Right lobe of liver (tissue), 6 donors: Measurements from ENCODE around the gene MBD6. TPM values are rescaled to one million over a fixed set of nuclear protein-coding genes. Genes with fewer than 3 reads are reported as not detected.

Experiments
- ATAC-seq, 4 donors: fragments of 200-7000 bp; cut with Tn5 transposase; one replicate each; pipeline ENCODE4 v1.9.1; 2020; ENCODE audit warnings: mild to moderate bottlenecking in 4 of 4, moderate library complexity in 4 of 4
- DNase-seq, 3 donors: peaks; one replicate each; pipeline ENCODE4 v3.0.0-alpha.2; 2020
- H3K27ac ChIP-seq, 3 donors: fragments of 200-600 bp; one replicate each; pipeline ENCODE4 v1.8.0; 2022
- H3K27me3 ChIP-seq, 2 donors: fragments of 200-600 bp; one replicate each; pipeline ENCODE4 v1.8.0; 2022
- H3K36me3 ChIP-seq, 4 donors: fragments of 200-600 bp; sonication (generic) in 1 of 4; one replicate each; pipeline versions ENCODE4 v1.5.1 to v1.8.0; 2017 to 2022; ENCODE audit warnings: control low read depth in 1 of 4
- H3K4me1 ChIP-seq, 4 donors: fragments of 200-600 bp; sonication (generic) in 1 of 4; one replicate each; pipeline versions ENCODE4 v1.5.1 to v1.8.0; 2017 to 2022; ENCODE audit warnings: control low read depth in 1 of 4
- H3K4me3 ChIP-seq, 3 donors: fragments of 200-600 bp; one replicate each; pipeline ENCODE4 v1.8.0; 2022
- H3K9me3 ChIP-seq, 4 donors: fragments of 200-600 bp; sonication (generic) in 1 of 4; one replicate each; pipeline versions ENCODE4 v1.5.1 to v1.8.0; 2017 to 2022; ENCODE audit warnings: control low read depth in 1 of 4
- POLR2A ChIP-seq: fragments of 450-650 bp; IDR thresholded peaks from one replicate; pipeline ENCODE4 v1.6.1; 2017; ENCODE audit warnings: antibody characterized with exemption, mild to moderate bottlenecking
- WGBS: methylation state at CpG from one replicate; pipeline ENCODE4 v1.1.6; 2018; ENCODE audit warnings: low coverage, low lambda C conversion rate; ENCODE audit not compliant: insufficient coverage; ENCODE audit errors: missing lambda C conversion rate; 5-methylcytosine and 5-hydroxymethylcytosine counted together
- intact Hi-C, 2 donors: fragments of 100-400 bp; cut with DNase I; formaldehyde crosslinking; loops; one replicate each; pipeline versions ENCODE4 v1.11.2 to v1.14.1; 2022
- long read RNA-seq: library from polyadenylated mRNA; unstranded; transcript quantifications from one replicate; pipeline ENCODE4 v2.0.0, GENCODE V29; 2019
- total RNA-seq, 6 experiments: library from RNA; depleted of rRNA in 2 of 6; stranded (reverse); fragments of >200 nt in 2 of 6; fragmentation: NEBNext Ultra II Directional in 3 of 6; extraction: Animal tissue kit (Norgen Biotek cat#: 25700) in 3 of 6; gene quantifications; one replicate each; pipeline versions ENCODE4 v1.1.0 to v1.2.4, GENCODE V29; 2016 to 2023
- TF ChIP-seq, protein P1 (sequence below), 4 donors: fragments of 200-600 bp in 3 of 4; fragments of 450-650 bp in 1 of 4; IDR thresholded peaks; one replicate each; pipeline versions ENCODE4 v1.5.1 to v1.8.0; 2016 to 2022; ENCODE audit warnings: antibody characterized with exemption in 4 of 4, mild to moderate bottlenecking in 2 of 4
- donor health status: DM: no; HTN: yes; CAD: no.
- donor health status: DM: no; HTN: no; CAD: no.
- donor health status: DM: no; HTN: no; CAD: no.
- donor health status: DM: no; HTN: yes; CAD: no.
- donor health status: DM: no; HTN: yes; CAD: no.

Gene MBD6, protein sequence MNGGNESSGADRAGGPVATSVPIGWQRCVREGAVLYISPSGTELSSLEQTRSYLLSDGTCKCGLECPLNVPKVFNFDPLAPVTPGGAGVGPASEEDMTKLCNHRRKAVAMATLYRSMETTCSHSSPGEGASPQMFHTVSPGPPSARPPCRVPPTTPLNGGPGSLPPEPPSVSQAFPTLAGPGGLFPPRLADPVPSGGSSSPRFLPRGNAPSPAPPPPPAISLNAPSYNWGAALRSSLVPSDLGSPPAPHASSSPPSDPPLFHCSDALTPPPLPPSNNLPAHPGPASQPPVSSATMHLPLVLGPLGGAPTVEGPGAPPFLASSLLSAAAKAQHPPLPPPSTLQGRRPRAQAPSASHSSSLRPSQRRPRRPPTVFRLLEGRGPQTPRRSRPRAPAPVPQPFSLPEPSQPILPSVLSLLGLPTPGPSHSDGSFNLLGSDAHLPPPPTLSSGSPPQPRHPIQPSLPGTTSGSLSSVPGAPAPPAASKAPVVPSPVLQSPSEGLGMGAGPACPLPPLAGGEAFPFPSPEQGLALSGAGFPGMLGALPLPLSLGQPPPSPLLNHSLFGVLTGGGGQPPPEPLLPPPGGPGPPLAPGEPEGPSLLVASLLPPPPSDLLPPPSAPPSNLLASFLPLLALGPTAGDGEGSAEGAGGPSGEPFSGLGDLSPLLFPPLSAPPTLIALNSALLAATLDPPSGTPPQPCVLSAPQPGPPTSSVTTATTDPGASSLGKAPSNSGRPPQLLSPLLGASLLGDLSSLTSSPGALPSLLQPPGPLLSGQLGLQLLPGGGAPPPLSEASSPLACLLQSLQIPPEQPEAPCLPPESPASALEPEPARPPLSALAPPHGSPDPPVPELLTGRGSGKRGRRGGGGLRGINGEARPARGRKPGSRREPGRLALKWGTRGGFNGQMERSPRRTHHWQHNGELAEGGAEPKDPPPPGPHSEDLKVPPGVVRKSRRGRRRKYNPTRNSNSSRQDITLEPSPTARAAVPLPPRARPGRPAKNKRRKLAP
- total RNA-seq: 10 to 100 TPM in 5 of 6 experiments, 1 to 10 TPM in 1; 7.4 to 61.1 (median 39.3) TPM
- long read RNA-seq, partial matches to known transcripts: 0 of 2 reads
- long read RNA-seq, other reads (novel, unspliced or antisense): 2 of 2 reads

DNA sequence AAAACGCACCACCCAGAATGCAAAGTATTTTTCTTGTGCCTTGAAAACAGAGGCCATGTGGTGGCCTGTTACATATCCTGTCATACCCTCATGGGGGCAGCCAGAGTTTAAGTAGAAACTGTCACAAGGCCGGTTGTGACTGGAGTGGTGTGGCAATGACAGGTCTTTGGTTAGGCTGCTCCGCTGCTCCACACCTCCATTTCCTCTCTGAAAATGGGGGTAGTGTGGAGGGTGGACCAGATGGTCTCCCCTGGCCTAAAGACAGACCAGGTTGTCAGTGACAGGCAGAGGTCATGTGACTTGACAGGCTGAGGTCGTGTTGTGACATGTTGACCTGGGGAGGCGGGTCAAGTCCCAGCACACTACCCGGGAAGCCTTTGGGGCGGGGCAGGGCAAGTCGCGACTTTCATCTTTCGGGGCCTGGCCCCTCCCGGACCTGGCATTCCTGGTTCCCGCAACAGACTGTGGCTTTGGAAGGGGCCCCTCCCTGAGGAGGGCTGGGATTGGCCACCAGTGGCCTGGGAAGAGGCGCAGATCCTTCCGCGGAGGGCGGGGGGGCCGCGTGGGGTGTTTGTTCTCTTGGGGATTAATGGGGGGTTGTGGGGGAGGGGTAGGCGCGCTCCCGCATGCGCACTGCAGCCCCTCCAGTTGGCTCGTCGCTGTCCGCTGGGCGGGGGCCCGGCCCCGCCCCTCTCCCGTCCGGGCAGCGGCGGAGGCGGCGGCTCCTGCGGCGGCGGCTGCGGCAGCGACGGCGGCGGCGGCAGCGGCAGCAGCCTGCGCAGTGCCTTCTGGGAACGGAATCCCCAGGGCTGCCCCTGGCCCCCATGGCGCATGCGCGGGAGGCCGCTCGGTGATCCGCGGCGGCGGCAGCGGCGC, at the start of gene MBD6:
TSS of gene MBD6 (plus strand) at position 814 of the 876 bp plus-strand sequence. CDS start 1,480 bp downstream, outside the sequence.
- Histone ChIP-seq H3K4me3 (peak within 1 kb of the TSS; percentile 76 to 83 (median 80)), H3K36me3 (peaks cover 1 to 36% (median 10%) of the 10 kb centered on the region in 4 donors), H3K9me3 (no peaks in the 10 kb centered on the region), H3K27me3 (no peaks in the 10 kb centered on the region), H3K27ac (peak within 1 kb of the TSS; percentile 97 to 98 (median 97)), H3K4me1 (peaks cover 0 to 48% (median 19%) of the 10 kb centered on the region in 4 donors)
- TF ChIP-seq, protein P1, sequence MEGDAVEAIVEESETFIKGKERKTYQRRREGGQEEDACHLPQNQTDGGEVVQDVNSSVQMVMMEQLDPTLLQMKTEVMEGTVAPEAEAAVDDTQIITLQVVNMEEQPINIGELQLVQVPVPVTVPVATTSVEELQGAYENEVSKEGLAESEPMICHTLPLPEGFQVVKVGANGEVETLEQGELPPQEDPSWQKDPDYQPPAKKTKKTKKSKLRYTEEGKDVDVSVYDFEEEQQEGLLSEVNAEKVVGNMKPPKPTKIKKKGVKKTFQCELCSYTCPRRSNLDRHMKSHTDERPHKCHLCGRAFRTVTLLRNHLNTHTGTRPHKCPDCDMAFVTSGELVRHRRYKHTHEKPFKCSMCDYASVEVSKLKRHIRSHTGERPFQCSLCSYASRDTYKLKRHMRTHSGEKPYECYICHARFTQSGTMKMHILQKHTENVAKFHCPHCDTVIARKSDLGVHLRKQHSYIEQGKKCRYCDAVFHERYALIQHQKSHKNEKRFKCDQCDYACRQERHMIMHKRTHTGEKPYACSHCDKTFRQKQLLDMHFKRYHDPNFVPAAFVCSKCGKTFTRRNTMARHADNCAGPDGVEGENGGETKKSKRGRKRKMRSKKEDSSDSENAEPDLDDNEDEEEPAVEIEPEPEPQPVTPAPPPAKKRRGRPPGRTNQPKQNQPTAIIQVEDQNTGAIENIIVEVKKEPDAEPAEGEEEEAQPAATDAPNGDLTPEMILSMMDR (IDR thresholded peaks at IDR 0.05): no peak
- peak; percentile 49 for TF ChIP-seq POLR2A
- ATAC-seq (peak; percentile 36 to 69 (median 50)), DNase-seq (peak; percentile 95 to 96 (median 95))
- WGBS: 0% methylated on average over 9 of the region's 57 CpGs
- intact Hi-C loops: no loop called here

DNA sequence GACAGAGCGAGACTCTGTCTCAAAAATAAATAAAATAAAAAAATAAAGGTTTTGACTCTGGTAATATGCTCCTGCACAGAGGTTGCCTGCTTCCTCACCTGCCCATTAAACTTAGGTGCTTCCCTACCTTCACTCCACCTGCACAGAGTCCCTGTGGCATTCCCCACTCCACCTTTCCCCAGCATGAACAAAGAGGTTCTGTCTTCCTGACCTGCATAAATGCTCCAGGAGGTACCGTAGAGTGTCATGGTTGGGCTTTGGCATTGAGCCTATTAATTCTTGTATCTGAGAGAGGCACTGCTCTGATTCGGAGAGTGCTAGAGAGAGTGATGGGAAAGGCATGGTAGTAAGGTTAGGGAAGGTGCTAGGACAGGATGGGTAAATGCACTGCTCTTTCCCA, 49.2 kb upstream of the MBD6 start:
- Histone ChIP-seq H3K9me3 (no peaks in the 10 kb centered on the region), H3K27me3 (peaks cover 0 to 14% of the 10 kb centered on the region in 2 donors), H3K4me1 (peaks cover 0 to 13% (median 5%) of the 10 kb centered on the region in 4 donors), H3K4me3 (no peak overlapping the region), H3K36me3 (no peaks in the 10 kb centered on the region), H3K27ac (no peak overlapping the region)
- WGBS: 30% methylated on average over 3 of the region's 3 CpGs
- intact Hi-C loops: no loop called here
- no peak for DNase-seq
- no peak for ATAC-seq
- TF ChIP-seq POLR2A: no peak
- TF ChIP-seq, protein P1 (IDR thresholded peaks at IDR 0.05): no peak

DNA sequence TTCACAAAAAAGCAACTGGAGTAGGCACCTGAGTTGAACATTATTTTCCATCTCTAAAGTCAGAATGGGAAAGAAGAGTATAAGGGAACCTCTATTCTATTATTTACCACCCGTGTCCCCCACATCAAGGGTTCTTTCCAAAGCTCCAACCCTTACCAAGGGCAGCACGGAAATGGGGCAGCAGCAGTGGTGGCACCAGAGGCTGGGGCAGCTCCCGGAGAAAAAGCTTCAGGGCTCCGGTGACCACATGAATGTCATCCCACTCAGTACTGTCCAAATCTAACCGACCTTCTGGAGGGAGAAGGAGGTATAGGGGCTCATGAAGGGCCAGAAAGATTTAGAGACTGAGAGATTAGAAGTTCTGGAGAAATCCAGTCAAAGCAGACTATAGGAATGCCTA, 48.7 kb upstream of the MBD6 start:
- TF ChIP-seq POLR2A: no peak
- TF ChIP-seq, protein P1 (IDR thresholded peaks at IDR 0.05): no peak
- H3K9me3 ChIP-seq: no peaks in the 10 kb centered on the region
- H3K4me3 ChIP-seq: no peak overlapping the region
- no peak for ATAC-seq
- intact Hi-C loops: no loop called here
- WGBS: 90% methylated on average over 5 of the region's 5 CpGs
- H3K27me3 ChIP-seq: peaks cover 0 to 14% of the 10 kb centered on the region in 2 donors
- no peak for DNase-seq
- no peaks in the 10 kb centered on the region for H3K36me3 ChIP-seq
- peaks cover 0 to 13% (median 5%) of the 10 kb centered on the region in 4 donors for H3K4me1 ChIP-seq
- H3K27ac ChIP-seq: no peak overlapping the region
